OCI-LY1 (cell line): ENCODE measurements around the gene ARAF.

Source experiments
- H2AFZ ChIP-seq: fragments of 200-600 bp; sonication (generic), shearing (Covaris generic); 2 replicates; pipeline ENCODE4 v1.6.0; 2014; ENCODE audit warnings: antibody characterized with exemption, mild to moderate bottlenecking, low read length
- H3F3A ChIP-seq: fragments of 200-600 bp; sonication (generic), shearing (Covaris generic); 2 replicates; pipeline ENCODE4 v1.6.0; 2014; ENCODE audit warnings: mild to moderate bottlenecking, antibody characterized with exemption, low read length, moderate library complexity; ENCODE audit not compliant: insufficient read depth
- H3K27ac ChIP-seq: fragments of 200-600 bp; sonication (generic); 2 replicates; pipeline ENCODE4 v1.5.1; 2014; ENCODE audit warnings: low read length, mixed run types, mild to moderate bottlenecking, low read depth; ENCODE audit not compliant: poor library complexity, severe bottlenecking
- H3K27me3 ChIP-seq: fragments of 200-600 bp; sonication (generic); 2 replicates; pipeline ENCODE4 v1.6.0; 2014; ENCODE audit warnings: antibody characterized with exemption, mild to moderate bottlenecking, low read length, moderate library complexity; ENCODE audit not compliant: insufficient read depth
- H3K36me3 ChIP-seq: fragments of 200-600 bp; sonication (generic); 2 replicates; pipeline ENCODE4 v1.6.1; 2014; ENCODE audit warnings: mild to moderate bottlenecking, antibody characterized with exemption, low read length, moderate library complexity, mixed read lengths; ENCODE audit not compliant: insufficient read depth
- H3K4me1 ChIP-seq: fragments of 200-600 bp; sonication (generic); 2 replicates; pipeline ENCODE4 v1.5.1; 2014; ENCODE audit warnings: mild to moderate bottlenecking, low read length, moderate library complexity; ENCODE audit not compliant: insufficient read depth, severe bottlenecking
- H3K4me2 ChIP-seq: fragments of 200-600 bp; sonication (generic), shearing (Covaris generic); 2 replicates; pipeline ENCODE4 v1.6.1; 2014; ENCODE audit warnings: low read length
- H3K4me3 ChIP-seq: fragments of 200-600 bp; sonication (generic); 2 replicates; pipeline ENCODE4 v1.5.1; 2014; ENCODE audit warnings: low read length, low read depth, mild to moderate bottlenecking, mixed read lengths; ENCODE audit not compliant: poor library complexity, severe bottlenecking
- H3K79me2 ChIP-seq: fragments of 200-600 bp; shearing (Covaris generic); 2 replicates; pipeline ENCODE4 v1.6.1; 2016; ENCODE audit warnings: mixed run types, low read length, mixed read lengths; ENCODE audit not compliant: insufficient read depth
- H3K9ac ChIP-seq: fragments of 200-600 bp; sonication (generic), shearing (Covaris generic); 2 replicates; pipeline ENCODE4 v1.6.1; 2014; ENCODE audit warnings: mild to moderate bottlenecking, low read length, mixed read lengths
- H3K9me2 ChIP-seq: fragments of 200-600 bp; sonication (generic), shearing (Covaris generic); 2 replicates; pipeline ENCODE4 v1.6.1; 2014; ENCODE audit warnings: low read depth, mild to moderate bottlenecking, low read length, mixed read lengths
- H3K9me3 ChIP-seq: fragments of 200-600 bp; shearing (Covaris generic); 2 replicates; pipeline ENCODE4 v1.6.1; 2014; ENCODE audit warnings: low read length, mixed read lengths
- H4K20me1 ChIP-seq: fragments of 200-600 bp; sonication (generic), shearing (Covaris generic); 2 replicates; pipeline ENCODE4 v1.6.0; 2016; ENCODE audit warnings: mild to moderate bottlenecking, low read length; ENCODE audit not compliant: insufficient read depth
- EZH2 ChIP-seq: fragments of 200-600 bp; sonication (generic), shearing (Covaris generic); IDR thresholded peaks from 2 replicates; pipeline ENCODE4 v1.8.0; 2017; ENCODE audit warnings: borderline replicate concordance, mixed run types, mild to moderate bottlenecking, antibody characterized with exemption, low read length, moderate library complexity, mixed read lengths
- TF ChIP-seq, protein P1 (sequence below): fragments of 200-600 bp; sonication (generic), shearing (Covaris generic); IDR thresholded peaks from 2 replicates; pipeline ENCODE4 v1.5.1; 2017; ENCODE audit warnings: mild to moderate bottlenecking, antibody characterized with exemption, low read length, moderate library complexity, mixed read lengths

The ARAF gene

GRCh38 chrX:47581731-47582647 is 21.0 kb downstream of the ARAF start, which contains the start of gene TIMP1:
Gene TIMP1, plus strand, starts transcription at chrX:47582436. Its CDS starts 980 bp downstream, at chrX:47583416.
- Histone ChIP-seq H3K27me3 (no peaks in the 10 kb centered on the region), H3K79me2 (no peaks in the 10 kb centered on the region), H3F3A (no peaks in the 10 kb centered on the region), H3K9ac (no peak within 1 kb of the TSS), H3K27ac (no peak within 1 kb of the TSS), H3K9me2 (no peaks in the 10 kb centered on the region), H2AFZ (no peak within 1 kb of the TSS), H3K4me1 (no peaks in the 10 kb centered on the region), H3K36me3 (no peaks in the 10 kb centered on the region), H3K9me3 (no peaks in the 10 kb centered on the region), H4K20me1 (no peaks in the 10 kb centered on the region), H3K4me2 (no peak within 1 kb of the TSS), H3K4me3 (no peak within 1 kb of the TSS)
- TF ChIP-seq, protein P1, sequence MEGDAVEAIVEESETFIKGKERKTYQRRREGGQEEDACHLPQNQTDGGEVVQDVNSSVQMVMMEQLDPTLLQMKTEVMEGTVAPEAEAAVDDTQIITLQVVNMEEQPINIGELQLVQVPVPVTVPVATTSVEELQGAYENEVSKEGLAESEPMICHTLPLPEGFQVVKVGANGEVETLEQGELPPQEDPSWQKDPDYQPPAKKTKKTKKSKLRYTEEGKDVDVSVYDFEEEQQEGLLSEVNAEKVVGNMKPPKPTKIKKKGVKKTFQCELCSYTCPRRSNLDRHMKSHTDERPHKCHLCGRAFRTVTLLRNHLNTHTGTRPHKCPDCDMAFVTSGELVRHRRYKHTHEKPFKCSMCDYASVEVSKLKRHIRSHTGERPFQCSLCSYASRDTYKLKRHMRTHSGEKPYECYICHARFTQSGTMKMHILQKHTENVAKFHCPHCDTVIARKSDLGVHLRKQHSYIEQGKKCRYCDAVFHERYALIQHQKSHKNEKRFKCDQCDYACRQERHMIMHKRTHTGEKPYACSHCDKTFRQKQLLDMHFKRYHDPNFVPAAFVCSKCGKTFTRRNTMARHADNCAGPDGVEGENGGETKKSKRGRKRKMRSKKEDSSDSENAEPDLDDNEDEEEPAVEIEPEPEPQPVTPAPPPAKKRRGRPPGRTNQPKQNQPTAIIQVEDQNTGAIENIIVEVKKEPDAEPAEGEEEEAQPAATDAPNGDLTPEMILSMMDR: no peak
- TF ChIP-seq EZH2: no peak

DNA sequence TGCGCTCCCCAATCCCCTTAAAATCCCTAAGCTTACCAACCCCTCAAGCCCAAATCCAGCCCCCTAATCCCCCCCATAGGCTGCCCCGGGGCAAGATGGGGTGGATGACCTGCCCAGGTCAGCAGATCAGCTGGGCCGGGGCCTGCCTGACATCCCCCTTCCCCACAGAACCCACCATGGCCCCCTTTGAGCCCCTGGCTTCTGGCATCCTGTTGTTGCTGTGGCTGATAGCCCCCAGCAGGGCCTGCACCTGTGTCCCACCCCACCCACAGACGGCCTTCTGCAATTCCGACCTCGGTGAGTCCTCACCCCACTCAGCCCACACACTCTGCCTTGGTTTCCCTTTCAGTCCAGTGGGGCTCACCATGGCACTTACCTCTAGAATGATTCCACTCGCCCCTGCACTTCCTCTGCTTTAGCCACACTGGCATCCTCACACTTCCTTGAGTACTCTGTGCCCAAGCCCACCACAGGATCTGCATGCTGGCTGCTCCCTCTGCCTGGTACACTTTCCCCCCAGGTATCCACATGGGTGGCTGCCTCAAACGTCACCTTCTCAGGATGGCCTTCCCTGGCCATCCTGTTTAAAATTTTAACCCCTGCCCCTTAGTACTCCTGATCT is 22.3 kb downstream of the ARAF start:
- no peaks in the 10 kb centered on the region for H3K9me3 ChIP-seq
- H3K27me3 ChIP-seq: no peaks in the 10 kb centered on the region
- no peak overlapping the region for H2AFZ ChIP-seq
- TF ChIP-seq, protein P1: no peak
- no peak for TF ChIP-seq EZH2
- H3K79me2 ChIP-seq: no peaks in the 10 kb centered on the region
- H3K4me1 ChIP-seq: no peaks in the 10 kb centered on the region
- no peak overlapping the region for H3K4me2 ChIP-seq
- H3K9me2 ChIP-seq: no peaks in the 10 kb centered on the region
- no peak overlapping the region for H3K27ac ChIP-seq
- H3F3A ChIP-seq: no peaks in the 10 kb centered on the region
- no peak overlapping the region for H3K9ac ChIP-seq
- no peaks in the 10 kb centered on the region for H4K20me1 ChIP-seq
- no peaks in the 10 kb centered on the region for H3K36me3 ChIP-seq
- no peak overlapping the region for H3K4me3 ChIP-seq

- no peak overlapping the region for H3K4me3 ChIP-seq
- H3K9ac ChIP-seq: no peak overlapping the region
- no peaks in the 10 kb centered on the region for H3K9me3 ChIP-seq
- H3K9me2 ChIP-seq: no peaks in the 10 kb centered on the region
- H3K4me1 ChIP-seq: no peaks in the 10 kb centered on the region
- no peaks in the 10 kb centered on the region for H3K27me3 ChIP-seq
- H3F3A ChIP-seq: no peaks in the 10 kb centered on the region
- no peaks in the 10 kb centered on the region for H3K36me3 ChIP-seq
- no peaks in the 10 kb centered on the region for H3K79me2 ChIP-seq
- H3K27ac ChIP-seq: no peak overlapping the region
- H2AFZ ChIP-seq: no peak overlapping the region
- TF ChIP-seq, protein P1: no peak
- TF ChIP-seq EZH2: no peak
- no peak overlapping the region for H3K4me2 ChIP-seq
- H4K20me1 ChIP-seq: no peaks in the 10 kb centered on the region
Observed at GRCh38 chrX:47584714-47585113, 23.7 kb downstream of the ARAF start.
